MM.1S (cell line): ENCODE data around the gene MEX3C.

ENCODE experiments used
- DNase-seq: peaks from one replicate; pipeline ENCODE4 v3.0.0-alpha.2; 2015
- H2AFZ ChIP-seq: fragments of 300-600 bp; sonication (generic); 2 replicates; pipeline ENCODE4 v1.6.0; 2016; ENCODE audit warnings: antibody characterized with exemption, low read length
- H3F3A ChIP-seq: fragments of 300-600 bp; sonication (generic); 2 replicates; pipeline ENCODE4 v1.6.1; 2016; ENCODE audit warnings: mild to moderate bottlenecking, antibody characterized with exemption, low read length, moderate library complexity, mixed read lengths; ENCODE audit not compliant: insufficient read depth
- H3K27ac ChIP-seq: fragments of 300-600 bp; sonication (generic); 2 replicates; pipeline ENCODE4 v1.5.1; 2016; ENCODE audit warnings: mild to moderate bottlenecking, low read length
- H3K27me3 ChIP-seq: fragments of 300-600 bp; sonication (generic); replicated peaks from 2 replicates; pipeline ENCODE4 v1.6.0; 2016; ENCODE audit warnings: low read length; ENCODE audit not compliant: insufficient read depth
- H3K36me3 ChIP-seq: fragments of 300-600 bp; sonication (generic); replicated peaks from 2 replicates; pipeline ENCODE4 v1.6.1; 2016; ENCODE audit warnings: mild to moderate bottlenecking, low read length, mixed read lengths; ENCODE audit not compliant: insufficient read depth
- H3K4me1 ChIP-seq: fragments of 300-600 bp; sonication (generic); 2 replicates; pipeline ENCODE4 v1.6.1; 2016; ENCODE audit warnings: low read length, mixed read lengths
- H3K4me2 ChIP-seq: fragments of 300-600 bp; sonication (generic); 2 replicates; pipeline ENCODE4 v1.6.0; 2016; ENCODE audit warnings: low read depth, low read length
- H3K4me3 ChIP-seq: fragments of 300-600 bp; sonication (generic); 2 replicates; pipeline ENCODE4 v1.5.1; 2016; ENCODE audit warnings: low read length, mixed read lengths
- H3K79me2 ChIP-seq: fragments of 300-600 bp; sonication (generic); 2 replicates; pipeline ENCODE4 v1.6.1; 2016; ENCODE audit warnings: mixed run types, low read length, mixed read lengths
- H3K9ac ChIP-seq: fragments of 300-600 bp; sonication (generic); 2 replicates; pipeline ENCODE4 v1.6.1; 2016; ENCODE audit warnings: low read length, mixed read lengths
- H3K9me2 ChIP-seq: fragments of 300-600 bp; sonication (generic); replicated peaks from 2 replicates; pipeline ENCODE4 v1.6.1; 2016; ENCODE audit warnings: mild to moderate bottlenecking, low read length, mixed read lengths; ENCODE audit not compliant: insufficient read depth
- H3K9me3 ChIP-seq: fragments of 300-600 bp; sonication (generic); replicated peaks from 2 replicates; pipeline ENCODE4 v1.6.1; 2016; ENCODE audit warnings: mild to moderate bottlenecking, low read length, mixed read lengths; ENCODE audit not compliant: insufficient read depth
- H4K20me1 ChIP-seq: fragments of 300-600 bp; sonication (generic); 2 replicates; pipeline ENCODE4 v1.6.1; 2016; ENCODE audit warnings: mild to moderate bottlenecking, low read length, moderate library complexity, mixed read lengths; ENCODE audit not compliant: insufficient read depth
- EZH2 ChIP-seq: fragments of 300-600 bp; sonication (generic); optimal IDR thresholded peaks from 2 replicates; pipeline ENCODE3; 2017; ENCODE audit warnings: low read depth, mild to moderate bottlenecking, antibody characterized with exemption, low read length, mixed read lengths
- EZH2phosphoT487 ChIP-seq: fragments of 300-600 bp; sonication (generic); IDR thresholded peaks from 2 replicates; pipeline ENCODE4 v1.6.1; 2018; ENCODE audit warnings: antibody characterized with exemption, low read length
- TF ChIP-seq, protein P1 (sequence below): fragments of 300-600 bp; sonication (generic); IDR thresholded peaks from 2 replicates; pipeline ENCODE4 v1.5.1; 2016; ENCODE audit warnings: antibody characterized with exemption, low read length, mixed read lengths

Gene MEX3C

DNA sequence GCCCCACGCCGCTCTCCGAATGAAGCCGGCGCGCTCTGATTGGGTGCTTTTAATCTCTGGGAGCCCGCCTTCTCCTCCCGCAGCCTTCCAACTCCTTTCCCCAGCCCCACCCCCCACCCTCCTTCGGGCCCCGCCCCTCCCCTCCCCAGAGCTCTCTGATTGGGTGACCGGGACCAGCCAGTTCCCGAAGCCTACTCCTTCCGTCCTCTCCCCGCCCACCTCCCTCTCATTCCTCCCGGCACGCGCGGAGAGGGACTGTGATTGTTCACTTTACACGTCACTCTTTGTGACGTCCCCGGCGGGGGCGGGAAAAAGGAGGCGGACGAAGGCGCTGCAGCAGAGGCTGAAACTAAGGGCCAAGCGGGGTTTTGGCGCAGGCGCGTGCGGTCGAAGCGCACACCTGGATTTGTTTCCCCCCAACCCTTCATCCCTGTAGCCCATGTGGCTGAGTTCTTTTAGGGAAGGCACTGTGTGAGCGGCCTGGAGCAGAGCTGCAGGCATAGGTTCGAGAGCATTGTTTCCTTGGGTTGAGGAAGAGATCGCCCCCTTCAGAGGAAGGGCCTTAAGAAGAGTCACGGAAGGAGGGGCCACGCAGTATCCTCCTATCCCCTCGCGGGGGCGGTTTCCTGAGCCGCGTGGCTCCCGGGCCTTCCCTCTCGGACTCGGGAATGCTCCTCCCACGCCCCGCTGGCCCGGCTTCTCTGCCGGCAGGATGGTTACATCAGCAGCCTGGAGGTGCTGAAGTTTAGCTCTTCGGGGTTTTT lies at the start of gene MEX3C:
Gene MEX3C (minus strand): TSS at position 21 of the 764 bp plus-strand sequence. CDS start 361 bp downstream, outside the sequence.
- H3K79me2 ChIP-seq, result peaks cover 40% of the 10 kb centered on the region
- H2AFZ ChIP-seq, result peak within 1 kb of the TSS; percentile 93
- no peaks in the 10 kb centered on the region for H3K9me3 ChIP-seq
- H3K4me2 ChIP-seq, result peak within 1 kb of the TSS; percentile 85
- H3K9ac ChIP-seq, result peak within 1 kb of the TSS; percentile 97
- peak within 1 kb of the TSS; percentile 97 for H3K27ac ChIP-seq
- H4K20me1 ChIP-seq, result peaks cover 6% of the 10 kb centered on the region; the same call in 1 of the 2 replicates
- H3F3A ChIP-seq, result peaks cover 13% of the 10 kb centered on the region
- H3K27me3 ChIP-seq, result no peaks in the 10 kb centered on the region
- H3K9me2 ChIP-seq, result no peaks in the 10 kb centered on the region
- peak; percentile 99 for DNase-seq
- H3K4me1 ChIP-seq, result peaks cover 8% of the 10 kb centered on the region; the same call in 1 of the 2 replicates
- H3K36me3 ChIP-seq, result no peaks in the 10 kb centered on the region
- H3K4me3 ChIP-seq, result peak within 1 kb of the TSS; percentile 99
- TF ChIP-seq EZH2, result no peak
- TF ChIP-seq, protein P1, sequence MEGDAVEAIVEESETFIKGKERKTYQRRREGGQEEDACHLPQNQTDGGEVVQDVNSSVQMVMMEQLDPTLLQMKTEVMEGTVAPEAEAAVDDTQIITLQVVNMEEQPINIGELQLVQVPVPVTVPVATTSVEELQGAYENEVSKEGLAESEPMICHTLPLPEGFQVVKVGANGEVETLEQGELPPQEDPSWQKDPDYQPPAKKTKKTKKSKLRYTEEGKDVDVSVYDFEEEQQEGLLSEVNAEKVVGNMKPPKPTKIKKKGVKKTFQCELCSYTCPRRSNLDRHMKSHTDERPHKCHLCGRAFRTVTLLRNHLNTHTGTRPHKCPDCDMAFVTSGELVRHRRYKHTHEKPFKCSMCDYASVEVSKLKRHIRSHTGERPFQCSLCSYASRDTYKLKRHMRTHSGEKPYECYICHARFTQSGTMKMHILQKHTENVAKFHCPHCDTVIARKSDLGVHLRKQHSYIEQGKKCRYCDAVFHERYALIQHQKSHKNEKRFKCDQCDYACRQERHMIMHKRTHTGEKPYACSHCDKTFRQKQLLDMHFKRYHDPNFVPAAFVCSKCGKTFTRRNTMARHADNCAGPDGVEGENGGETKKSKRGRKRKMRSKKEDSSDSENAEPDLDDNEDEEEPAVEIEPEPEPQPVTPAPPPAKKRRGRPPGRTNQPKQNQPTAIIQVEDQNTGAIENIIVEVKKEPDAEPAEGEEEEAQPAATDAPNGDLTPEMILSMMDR, result peak; percentile 26

DNA sequence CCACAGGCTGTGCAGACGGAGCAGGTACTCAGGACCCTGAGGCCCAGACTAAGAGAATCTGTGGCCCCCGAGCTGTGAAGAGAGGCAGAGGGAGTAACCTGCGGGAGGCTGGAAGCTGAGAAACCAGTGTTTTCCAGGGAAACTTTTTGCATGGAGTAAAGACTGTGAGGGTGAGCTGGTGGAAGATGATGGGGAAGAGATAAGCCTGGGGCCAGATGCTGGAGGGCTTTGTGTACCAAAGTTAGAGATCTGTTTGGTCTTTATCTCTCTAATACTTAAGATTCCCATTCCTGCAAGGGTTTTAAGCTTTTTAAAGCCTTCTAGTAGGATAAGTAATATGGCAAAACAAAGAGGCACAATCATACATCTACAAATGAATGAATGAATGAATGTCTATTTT lies 43.7 kb upstream of the MEX3C start:
- H3K36me3 ChIP-seq, result no peaks in the 10 kb centered on the region
- TF ChIP-seq EZH2 (no peak), EZH2phosphoT487 (no peak)
- TF ChIP-seq, protein P1, result no peak
- H3K79me2 ChIP-seq, result no peaks in the 10 kb centered on the region
- H3K4me1 ChIP-seq, result no peaks in the 10 kb centered on the region
- H3F3A ChIP-seq, result no peaks in the 10 kb centered on the region
- no peak overlapping the region for H3K4me3 ChIP-seq
- H3K9ac ChIP-seq, result no peak overlapping the region
- no peak for DNase-seq
- no peak overlapping the region for H3K4me2 ChIP-seq
- no peaks in the 10 kb centered on the region for H4K20me1 ChIP-seq
- no peaks in the 10 kb centered on the region for H3K9me3 ChIP-seq
- H3K27ac ChIP-seq, result no peak overlapping the region
- H3K9me2 ChIP-seq, result no peaks in the 10 kb centered on the region
- H2AFZ ChIP-seq, result no peak overlapping the region
- H3K27me3 ChIP-seq, result no peaks in the 10 kb centered on the region

DNA sequence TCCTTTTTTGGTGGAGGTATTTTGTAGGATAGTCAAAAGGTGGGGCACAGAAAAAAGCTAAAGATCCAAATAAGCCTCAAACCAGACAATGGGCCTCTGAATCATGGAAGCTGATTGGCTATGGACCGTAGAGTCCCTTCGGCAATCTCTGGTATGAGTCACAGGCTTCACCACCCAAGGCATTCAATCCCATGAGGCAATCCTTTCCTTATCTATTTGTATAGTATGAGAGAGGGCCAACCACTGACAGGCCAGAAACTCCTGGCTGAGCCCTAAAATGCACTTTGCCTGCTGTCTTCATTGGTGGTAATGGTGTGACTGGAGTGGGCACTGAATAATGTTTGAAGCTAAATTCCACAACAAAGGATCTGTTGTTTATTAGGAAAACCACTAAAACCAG lies 38.7 kb upstream of the MEX3C start:
- Histone ChIP-seq H2AFZ (no peak overlapping the region), H3K27me3 (no peaks in the 10 kb centered on the region), H3K9me2 (no peaks in the 10 kb centered on the region), H3K9ac (no peak overlapping the region), H3K36me3 (no peaks in the 10 kb centered on the region), H3K4me2 (no peak overlapping the region), H3K4me1 (no peaks in the 10 kb centered on the region), H3K9me3 (no peaks in the 10 kb centered on the region), H4K20me1 (no peaks in the 10 kb centered on the region), H3K79me2 (no peaks in the 10 kb centered on the region), H3K4me3 (no peak overlapping the region), H3F3A (no peaks in the 10 kb centered on the region), H3K27ac (no peak overlapping the region)
- DNase-seq, result no peak
- TF ChIP-seq, protein P1, result no peak
- TF ChIP-seq EZH2phosphoT487, result no peak
- TF ChIP-seq EZH2, result no peak
